ENCODE data around the gene POU2AF2.
"Not testable (repeated sequence)": the region's sequence is repeated elsewhere in the genome, so short reads cannot be mapped to it uniquely, and the experiment has no call there.

The POU2AF2 gene

DNA sequence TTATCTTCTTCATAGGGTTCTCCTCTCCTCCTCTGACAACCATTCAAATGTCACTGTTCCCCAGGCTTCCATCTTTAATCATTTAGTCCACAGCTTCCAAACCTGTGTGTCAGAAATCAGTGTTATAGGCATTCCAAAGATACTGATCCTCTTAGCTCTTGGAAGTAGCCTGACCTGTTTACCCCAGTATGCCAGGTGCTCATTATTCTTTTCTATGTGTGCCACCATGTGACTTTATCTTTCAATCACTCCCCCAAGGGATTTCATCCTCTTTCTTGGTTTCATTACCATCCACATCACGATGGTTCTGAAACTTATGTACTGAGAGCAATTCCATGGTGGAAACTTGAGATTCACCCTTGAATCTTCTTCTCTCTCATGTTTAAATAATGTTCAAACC, 7.6 kb downstream of the POU2AF2 start:
- no peak overlapping the region for H3K4me3 ChIP-seq (ENCODE audit: control insufficient read depth, low read depth, low read length)
- no peak for DNase-seq (ENCODE audit: low read depth)
- TF ChIP-seq, protein P1, sequence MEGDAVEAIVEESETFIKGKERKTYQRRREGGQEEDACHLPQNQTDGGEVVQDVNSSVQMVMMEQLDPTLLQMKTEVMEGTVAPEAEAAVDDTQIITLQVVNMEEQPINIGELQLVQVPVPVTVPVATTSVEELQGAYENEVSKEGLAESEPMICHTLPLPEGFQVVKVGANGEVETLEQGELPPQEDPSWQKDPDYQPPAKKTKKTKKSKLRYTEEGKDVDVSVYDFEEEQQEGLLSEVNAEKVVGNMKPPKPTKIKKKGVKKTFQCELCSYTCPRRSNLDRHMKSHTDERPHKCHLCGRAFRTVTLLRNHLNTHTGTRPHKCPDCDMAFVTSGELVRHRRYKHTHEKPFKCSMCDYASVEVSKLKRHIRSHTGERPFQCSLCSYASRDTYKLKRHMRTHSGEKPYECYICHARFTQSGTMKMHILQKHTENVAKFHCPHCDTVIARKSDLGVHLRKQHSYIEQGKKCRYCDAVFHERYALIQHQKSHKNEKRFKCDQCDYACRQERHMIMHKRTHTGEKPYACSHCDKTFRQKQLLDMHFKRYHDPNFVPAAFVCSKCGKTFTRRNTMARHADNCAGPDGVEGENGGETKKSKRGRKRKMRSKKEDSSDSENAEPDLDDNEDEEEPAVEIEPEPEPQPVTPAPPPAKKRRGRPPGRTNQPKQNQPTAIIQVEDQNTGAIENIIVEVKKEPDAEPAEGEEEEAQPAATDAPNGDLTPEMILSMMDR (conservative IDR thresholded peaks at IDR 0.05; ENCODE audit: control insufficient read depth, insufficient read depth, low read depth, low read length) = no peak

DNA sequence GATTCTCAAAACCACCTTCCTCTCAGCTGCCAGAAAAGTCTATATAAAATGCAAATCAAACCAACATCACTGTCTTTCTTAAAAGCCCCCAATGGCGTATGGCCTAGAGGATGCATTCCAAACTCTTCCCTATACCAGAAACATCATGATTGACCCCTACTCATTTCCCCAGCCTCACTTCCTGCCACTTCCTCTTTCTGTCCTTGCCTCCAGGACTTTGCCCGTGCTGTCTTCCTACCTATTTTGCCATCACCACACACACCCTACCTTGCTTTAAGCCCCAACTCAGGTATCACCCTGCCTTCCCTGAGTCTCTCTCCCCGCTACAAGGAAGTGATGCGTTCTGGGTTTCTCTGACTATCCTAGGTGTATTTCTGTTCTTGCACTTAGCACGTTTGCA, 8.1 kb downstream of the POU2AF2 start:
- no peak for DNase-seq (ENCODE audit: low read depth)
- TF ChIP-seq, protein P1 (conservative IDR thresholded peaks at IDR 0.05; ENCODE audit: control insufficient read depth, insufficient read depth, low read depth, low read length) = no peak
- no peak overlapping the region for H3K4me3 ChIP-seq (ENCODE audit: control insufficient read depth, low read depth, low read length)

DNA sequence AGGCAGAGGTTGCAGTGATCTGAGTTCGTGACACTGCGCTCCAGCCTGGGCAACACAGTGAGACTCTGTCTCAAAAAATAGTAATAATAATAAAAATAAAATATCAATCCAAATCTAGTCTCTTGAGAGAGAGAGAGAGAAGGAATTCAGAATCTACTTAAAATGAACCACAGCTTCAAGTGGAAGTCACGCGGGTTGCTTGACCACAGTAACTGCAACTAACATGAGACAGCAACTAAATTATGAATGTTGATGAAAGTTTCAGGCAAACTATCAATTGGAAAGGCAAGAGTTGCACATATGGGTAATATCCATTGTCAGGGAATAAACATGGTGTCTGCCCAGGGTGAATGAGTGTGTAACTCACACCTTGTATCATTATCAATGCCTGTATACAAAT, 12.5 kb downstream of the POU2AF2 start:
- DNase-seq (ENCODE audit: low read depth) = no peak
- TF ChIP-seq, protein P1 (conservative IDR thresholded peaks at IDR 0.05; ENCODE audit: control insufficient read depth, insufficient read depth, low read depth, low read length) = no peak
- no peak overlapping the region for H3K4me3 ChIP-seq (ENCODE audit: control insufficient read depth, low read depth, low read length)

DNA sequence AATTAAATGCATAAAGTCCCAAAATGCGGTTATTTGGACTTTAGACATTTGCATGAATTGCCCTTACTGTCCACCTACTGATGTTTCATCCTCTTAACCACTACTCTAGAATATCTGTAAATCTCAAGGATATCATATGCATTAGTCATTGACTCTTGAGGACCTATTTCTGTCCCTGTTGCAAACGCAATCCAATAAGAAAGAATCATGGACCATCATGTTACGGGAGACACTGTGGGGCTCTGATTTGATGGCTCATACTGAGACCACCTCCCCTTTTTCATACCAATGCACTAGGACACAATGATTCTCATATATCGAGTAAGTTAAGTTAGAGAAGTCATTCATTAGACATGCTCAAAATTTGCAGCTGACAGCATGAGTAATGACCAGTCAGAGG, 14.4 kb downstream of the POU2AF2 start:
- TF ChIP-seq, protein P1 (conservative IDR thresholded peaks at IDR 0.05; ENCODE audit: control insufficient read depth, insufficient read depth, low read depth, low read length) = no peak
- peak; percentile 11 for DNase-seq (ENCODE audit: low read depth)
- H3K4me3 ChIP-seq (ENCODE audit: control insufficient read depth, low read depth, low read length) = no peak overlapping the region

DNA sequence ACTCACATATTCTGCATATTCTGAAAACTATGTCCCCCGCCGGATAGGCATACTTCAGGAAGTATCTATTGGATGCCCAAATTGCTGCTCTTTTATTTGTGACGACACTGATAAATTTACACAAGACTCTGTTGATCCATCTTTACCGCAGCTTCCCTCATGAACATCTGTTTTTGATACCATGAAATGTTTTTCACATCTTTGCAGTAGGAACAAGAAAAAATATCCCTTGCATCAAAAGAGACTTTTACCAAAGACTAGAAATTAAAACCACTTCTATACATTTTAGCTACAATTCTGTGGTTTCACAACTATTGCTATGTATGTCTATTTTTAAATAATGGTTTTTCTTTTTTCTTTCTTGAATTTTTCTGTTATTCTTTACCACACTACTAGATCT, 15.3 kb downstream of the POU2AF2 start:
- peak; percentile 49 for DNase-seq (ENCODE audit: low read depth)
- no peak overlapping the region for H3K4me3 ChIP-seq (ENCODE audit: control insufficient read depth, low read depth, low read length)
- TF ChIP-seq, protein P1 (conservative IDR thresholded peaks at IDR 0.05; ENCODE audit: control insufficient read depth, insufficient read depth, low read depth, low read length) = no peak

DNA sequence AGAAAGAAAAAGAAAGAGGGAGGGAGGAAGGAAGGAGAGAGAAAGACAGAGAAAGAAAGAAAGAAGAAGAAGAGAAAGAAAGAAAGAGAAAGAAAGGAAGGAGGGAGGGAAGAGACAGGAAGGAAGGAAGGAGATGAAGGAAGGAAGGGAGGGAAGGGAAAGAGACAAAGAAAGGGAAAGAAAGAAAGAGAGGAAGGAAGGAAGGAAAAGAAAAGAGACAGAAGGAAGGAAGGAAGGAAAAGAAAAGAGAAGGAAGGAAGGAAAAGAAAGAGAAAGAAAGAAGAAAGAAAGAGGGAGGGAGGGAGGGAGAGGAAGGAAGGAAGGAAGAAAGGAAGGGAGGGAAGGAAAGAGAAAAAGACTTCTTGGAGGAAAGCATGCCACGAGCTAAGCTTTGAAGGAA, 19.1 kb downstream of the POU2AF2 start:
- DNase-seq (ENCODE audit: low read depth) = no peak
- TF ChIP-seq, protein P1 (conservative IDR thresholded peaks at IDR 0.05; ENCODE audit: control insufficient read depth, insufficient read depth, low read depth, low read length) = no peak
- H3K4me3 ChIP-seq (ENCODE audit: control insufficient read depth, low read depth, low read length) = no peak overlapping the region

DNA sequence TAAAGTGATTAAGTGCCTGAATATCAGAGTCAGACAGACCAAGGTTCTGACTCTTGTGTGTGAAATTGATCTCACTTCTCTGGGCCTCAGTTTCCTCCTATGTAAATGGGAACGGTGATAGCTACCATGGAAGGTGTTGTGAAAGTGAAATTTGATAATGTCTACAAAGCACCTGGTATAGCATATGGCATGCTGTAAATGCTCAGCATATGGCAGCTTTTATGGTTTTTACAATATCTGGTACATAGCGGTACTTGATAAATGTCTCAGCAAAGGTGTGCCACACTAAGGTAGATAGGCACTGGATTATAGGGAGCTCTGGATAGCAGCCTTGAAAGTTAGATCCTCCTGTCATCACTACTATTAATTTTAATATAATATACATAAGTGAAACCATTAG, 19.9 kb downstream of the POU2AF2 start:
- no peak overlapping the region for H3K4me3 ChIP-seq (ENCODE audit: control insufficient read depth, low read depth, low read length)
- TF ChIP-seq, protein P1 (conservative IDR thresholded peaks at IDR 0.05; ENCODE audit: control insufficient read depth, insufficient read depth, low read depth, low read length) = no peak
- no peak for DNase-seq (ENCODE audit: low read depth)

DNA sequence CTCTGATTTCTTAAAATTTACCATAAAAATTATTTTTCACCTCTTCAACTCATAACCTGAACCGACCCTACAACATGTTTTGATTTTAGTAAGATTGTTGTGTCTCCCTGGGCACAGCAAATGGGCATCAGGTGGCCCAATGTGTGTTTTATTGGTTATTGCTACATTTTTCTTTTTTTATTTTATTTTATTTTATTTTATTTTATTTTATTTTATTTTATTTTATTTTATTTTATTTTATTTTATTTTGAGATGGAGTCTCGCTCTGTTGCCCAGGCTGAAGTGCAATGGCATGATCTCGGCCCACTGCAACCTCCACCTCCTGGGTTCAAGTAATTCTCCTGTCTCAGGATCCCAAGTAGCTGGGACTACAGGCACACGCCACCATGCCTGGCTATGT, 22.8 kb downstream of the POU2AF2 start:
- H3K4me3 ChIP-seq (ENCODE audit: control insufficient read depth, low read depth, low read length); DNase-seq (ENCODE audit: low read depth): not testable (repeated sequence)
